ENCODE data around the gene SS18L1. TPM values are rescaled to one million over a fixed set of nuclear protein-coding genes. Genes with fewer than 3 reads are reported as not detected.

The SS18L1 gene
- total RNA-seq, 1 donor from 2014 or later = 19.9 TPM

DNA sequence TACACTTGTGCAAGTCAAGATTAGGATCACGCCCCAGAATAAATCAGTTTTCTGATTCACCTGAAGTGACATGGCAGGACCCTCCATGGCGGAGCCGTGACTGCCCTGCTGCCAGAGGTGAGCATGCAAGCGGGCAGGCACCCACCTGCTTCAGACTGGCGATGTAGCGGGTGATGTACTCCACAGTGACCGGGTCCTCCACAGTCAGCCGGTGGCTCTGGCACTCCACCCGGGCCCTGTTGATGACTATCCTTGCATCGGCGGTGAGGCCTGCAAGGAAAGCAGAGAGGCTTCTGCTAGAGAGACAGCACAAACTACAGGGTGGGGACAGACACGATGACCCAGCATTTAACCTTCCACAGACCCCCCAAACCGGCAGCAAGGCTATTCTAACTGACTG, 3.9 kb upstream of the SS18L1 start:
- Mint-ChIP-seq H3K4me3 (ENCODE audit: unreplicated experiment) (no peak overlapping the region), H3K27me3 (ENCODE audit: unreplicated experiment) (no peaks in the 10 kb centered on the region), H3K4me1 (ENCODE audit: unreplicated experiment) (peaks cover 25% of the 10 kb centered on the region), H3K36me3 (ENCODE audit: unreplicated experiment) (peaks cover 25% of the 10 kb centered on the region), H3K9me3 (ENCODE audit: unreplicated experiment) (no peaks in the 10 kb centered on the region), H3K27ac (ENCODE audit: unreplicated experiment) (no peak overlapping the region)
- TF ChIP-seq CTCF (IDR thresholded peaks at IDR 0.05) = no peak
- DNase-seq (ENCODE audit: extremely low spot score, unreplicated experiment) = no peak

DNA sequence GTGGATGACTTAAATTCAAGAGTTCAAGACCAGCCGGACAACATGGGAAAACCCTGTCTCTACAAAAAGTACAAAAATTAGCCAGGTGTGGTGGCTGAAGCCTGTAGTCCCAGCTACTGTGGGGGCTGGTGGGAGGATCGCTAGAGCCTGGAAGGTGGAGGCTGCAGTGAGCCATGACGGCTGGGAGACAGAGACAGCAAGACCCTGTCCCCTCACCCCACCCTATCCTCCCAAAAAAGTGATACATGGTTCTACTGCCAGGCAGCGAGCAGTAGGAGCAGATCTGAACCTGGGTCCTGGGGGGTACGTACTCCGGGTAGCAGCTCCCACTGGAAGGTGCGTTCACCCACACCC, 2.5 kb upstream of the SS18L1 start:
- peaks cover 25% of the 10 kb centered on the region for H3K36me3 Mint-ChIP-seq (ENCODE audit: unreplicated experiment)
- no peaks in the 10 kb centered on the region for H3K9me3 Mint-ChIP-seq (ENCODE audit: unreplicated experiment)
- peak overlapping the region; percentile 85 for H3K4me3 Mint-ChIP-seq (ENCODE audit: unreplicated experiment)
- H3K4me1 Mint-ChIP-seq (ENCODE audit: unreplicated experiment) = peaks cover 38% of the 10 kb centered on the region
- no peak for DNase-seq (ENCODE audit: extremely low spot score, unreplicated experiment)
- H3K27me3 Mint-ChIP-seq (ENCODE audit: unreplicated experiment) = no peaks in the 10 kb centered on the region
- TF ChIP-seq CTCF (IDR thresholded peaks at IDR 0.05) = no peak
- peak overlapping the region; percentile 89 for H3K27ac Mint-ChIP-seq (ENCODE audit: unreplicated experiment)

GRCh38 chr20:62141397-62142251, 1.9 kb upstream of the SS18L1 start:
- Mint-ChIP-seq H3K27me3 (ENCODE audit: unreplicated experiment) (no peaks in the 10 kb centered on the region), H3K27ac (ENCODE audit: unreplicated experiment) (peak overlapping the region; percentile 89), H3K36me3 (ENCODE audit: unreplicated experiment) (peaks cover 25% of the 10 kb centered on the region), H3K4me1 (ENCODE audit: unreplicated experiment) (peaks cover 40% of the 10 kb centered on the region), H3K4me3 (ENCODE audit: unreplicated experiment) (peak overlapping the region; percentile 85), H3K9me3 (ENCODE audit: unreplicated experiment) (no peaks in the 10 kb centered on the region)
- DNase-seq (ENCODE audit: extremely low spot score, unreplicated experiment) = no peak
- peak; percentile 51 for TF ChIP-seq CTCF (IDR thresholded peaks at IDR 0.05)

GRCh38 chr20:62142252-62143080, 1.1 kb upstream of the SS18L1 start:
- no peak for TF ChIP-seq CTCF (IDR thresholded peaks at IDR 0.05)
- H3K36me3 Mint-ChIP-seq (ENCODE audit: unreplicated experiment) = peaks cover 21% of the 10 kb centered on the region
- peak overlapping the region; percentile 85 for H3K4me3 Mint-ChIP-seq (ENCODE audit: unreplicated experiment)
- peak overlapping the region; percentile 89 for H3K27ac Mint-ChIP-seq (ENCODE audit: unreplicated experiment)
- H3K9me3 Mint-ChIP-seq (ENCODE audit: unreplicated experiment) = no peaks in the 10 kb centered on the region
- peaks cover 42% of the 10 kb centered on the region for H3K4me1 Mint-ChIP-seq (ENCODE audit: unreplicated experiment)
- DNase-seq (ENCODE audit: extremely low spot score, unreplicated experiment) = no peak
- H3K27me3 Mint-ChIP-seq (ENCODE audit: unreplicated experiment) = no peaks in the 10 kb centered on the region
